HCT116 (cell line): ENCODE measurements around the gene LINGO4.

ENCODE experiments used
- ELF1 ChIP-seq: IDR thresholded peaks from 2 replicates; pipeline ENCODE4 v1.6.1; 2012; ENCODE audit warnings: low read depth, borderline replicate concordance
- EZH2 ChIP-seq: fragments of 200-600 bp; sonication (generic); IDR thresholded peaks from 2 replicates; pipeline ENCODE4 v1.6.1; 2017; ENCODE audit warnings: antibody characterized with exemption, mixed run types
- EZH2phosphoT487 ChIP-seq: fragments of 200-600 bp; IDR thresholded peaks from 2 replicates; pipeline ENCODE4 v1.6.1; 2018; ENCODE audit warnings: antibody characterized with exemption, borderline replicate concordance
- FOSL1 ChIP-seq: IDR thresholded peaks from 2 replicates; pipeline ENCODE4 v1.6.1; 2012; ENCODE audit warnings: low read depth
- JUND ChIP-seq: IDR thresholded peaks from 2 replicates; pipeline ENCODE4 v1.6.1; 2012
- POLR2A ChIP-seq: IDR thresholded peaks from 2 replicates; pipeline ENCODE4 v1.7.0; 2011; ENCODE audit warnings: borderline replicate concordance; ENCODE audit not compliant: insufficient read depth, insufficient read length; ENCODE audit errors: extremely low read depth
- POLR2AphosphoS5 ChIP-seq: IDR thresholded peaks from 2 replicates; pipeline ENCODE4 v1.6.1; 2011; ENCODE audit warnings: mild to moderate bottlenecking, low read depth, low read length, moderate library complexity
- SIN3A ChIP-seq: IDR thresholded peaks from 2 replicates; pipeline ENCODE4 v1.6.1; 2012; ENCODE audit warnings: low read depth
- SP1 ChIP-seq: IDR thresholded peaks from 2 replicates; pipeline ENCODE4 v1.6.1; 2012; ENCODE audit warnings: low read depth
- YY1 ChIP-seq: IDR thresholded peaks from 2 replicates; pipeline ENCODE4 v1.6.1; 2011; ENCODE audit warnings: low read length, low read depth, moderate library complexity, mild to moderate bottlenecking; ENCODE audit not compliant: insufficient replicate concordance; ENCODE audit errors: extremely low read depth
- ZNF274 ChIP-seq: fragments of 200-500 bp; sonication (Bioruptor generic); IDR thresholded peaks from 2 replicates; pipeline ENCODE4 v1.6.1; 2014; ENCODE audit warnings: mild to moderate bottlenecking, low read depth, low read length, inconsistent platforms
- TF ChIP-seq, protein P1 (sequence below): IDR thresholded peaks from 2 replicates; pipeline ENCODE4 v1.6.1; 2012
- TF ChIP-seq, protein P2 (sequence below), 3 experiments: fragments of 200-600 bp in 1 of 3; sonication (generic) in 1 of 3; IDR thresholded peaks in 2 of 3; conservative IDR thresholded peaks in 1 of 3; 2 replicates each; pipeline ENCODE4 v1.5.1; 2012 to 2017; ENCODE audit warnings: low read depth in 2 of 3, low read length in 2 of 3, antibody characterized with exemption in 1 of 3, borderline replicate concordance in 1 of 3, control low read depth in 1 of 3, mild to moderate bottlenecking in 1 of 3, mixed read lengths in 1 of 3, mixed run types in 1 of 3, moderate library complexity in 1 of 3; ENCODE audit not compliant: insufficient read depth in 1 of 3
- TF ChIP-seq, protein P3 (sequence below): IDR thresholded peaks from 2 replicates; pipeline ENCODE4 v1.6.1; 2012; ENCODE audit warnings: low read depth

DNA sequence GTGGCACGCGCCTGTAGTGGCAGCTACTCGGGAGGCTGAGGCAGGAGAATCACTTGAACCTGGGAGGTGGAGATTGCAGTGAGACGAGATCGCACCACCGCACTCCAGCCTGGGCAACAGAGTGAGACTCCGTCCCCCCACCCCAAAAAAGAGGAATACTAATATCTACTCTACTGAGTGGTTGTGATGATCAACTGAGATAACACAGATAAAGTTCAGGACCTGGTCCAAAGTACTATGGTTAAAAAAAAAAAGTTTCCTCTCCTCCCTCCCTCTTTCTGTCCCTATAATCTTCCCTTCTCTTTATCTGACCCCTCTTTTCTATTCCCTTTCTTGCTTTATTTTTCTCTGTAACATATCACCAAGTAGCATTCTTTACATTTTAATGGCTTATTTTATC lies 30.4 kb upstream of the LINGO4 start:
- TF ChIP-seq, protein P1, sequence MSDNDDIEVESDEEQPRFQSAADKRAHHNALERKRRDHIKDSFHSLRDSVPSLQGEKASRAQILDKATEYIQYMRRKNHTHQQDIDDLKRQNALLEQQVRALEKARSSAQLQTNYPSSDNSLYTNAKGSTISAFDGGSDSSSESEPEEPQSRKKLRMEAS = no peak
- TF ChIP-seq, protein P2, sequence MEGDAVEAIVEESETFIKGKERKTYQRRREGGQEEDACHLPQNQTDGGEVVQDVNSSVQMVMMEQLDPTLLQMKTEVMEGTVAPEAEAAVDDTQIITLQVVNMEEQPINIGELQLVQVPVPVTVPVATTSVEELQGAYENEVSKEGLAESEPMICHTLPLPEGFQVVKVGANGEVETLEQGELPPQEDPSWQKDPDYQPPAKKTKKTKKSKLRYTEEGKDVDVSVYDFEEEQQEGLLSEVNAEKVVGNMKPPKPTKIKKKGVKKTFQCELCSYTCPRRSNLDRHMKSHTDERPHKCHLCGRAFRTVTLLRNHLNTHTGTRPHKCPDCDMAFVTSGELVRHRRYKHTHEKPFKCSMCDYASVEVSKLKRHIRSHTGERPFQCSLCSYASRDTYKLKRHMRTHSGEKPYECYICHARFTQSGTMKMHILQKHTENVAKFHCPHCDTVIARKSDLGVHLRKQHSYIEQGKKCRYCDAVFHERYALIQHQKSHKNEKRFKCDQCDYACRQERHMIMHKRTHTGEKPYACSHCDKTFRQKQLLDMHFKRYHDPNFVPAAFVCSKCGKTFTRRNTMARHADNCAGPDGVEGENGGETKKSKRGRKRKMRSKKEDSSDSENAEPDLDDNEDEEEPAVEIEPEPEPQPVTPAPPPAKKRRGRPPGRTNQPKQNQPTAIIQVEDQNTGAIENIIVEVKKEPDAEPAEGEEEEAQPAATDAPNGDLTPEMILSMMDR (IDR thresholded peaks at IDR 0.05 in 2 of 3, conservative IDR thresholded peaks at IDR 0.05 in 1 of 3; ENCODE audit: borderline replicate concordance in 1 of 3, insufficient read depth in 1 of 3, low read depth in 2 of 3, low read length in 2 of 3) = no peak
- TF ChIP-seq EZH2 (no peak), SP1 (no peak), POLR2AphosphoS5 (no peak), POLR2A (no peak), FOSL1 (no peak), YY1 (no peak), ZNF274 (no peak), SIN3A (no peak), JUND (no peak), ELF1 (no peak), EZH2phosphoT487 (no peak)
- TF ChIP-seq, protein P3, sequence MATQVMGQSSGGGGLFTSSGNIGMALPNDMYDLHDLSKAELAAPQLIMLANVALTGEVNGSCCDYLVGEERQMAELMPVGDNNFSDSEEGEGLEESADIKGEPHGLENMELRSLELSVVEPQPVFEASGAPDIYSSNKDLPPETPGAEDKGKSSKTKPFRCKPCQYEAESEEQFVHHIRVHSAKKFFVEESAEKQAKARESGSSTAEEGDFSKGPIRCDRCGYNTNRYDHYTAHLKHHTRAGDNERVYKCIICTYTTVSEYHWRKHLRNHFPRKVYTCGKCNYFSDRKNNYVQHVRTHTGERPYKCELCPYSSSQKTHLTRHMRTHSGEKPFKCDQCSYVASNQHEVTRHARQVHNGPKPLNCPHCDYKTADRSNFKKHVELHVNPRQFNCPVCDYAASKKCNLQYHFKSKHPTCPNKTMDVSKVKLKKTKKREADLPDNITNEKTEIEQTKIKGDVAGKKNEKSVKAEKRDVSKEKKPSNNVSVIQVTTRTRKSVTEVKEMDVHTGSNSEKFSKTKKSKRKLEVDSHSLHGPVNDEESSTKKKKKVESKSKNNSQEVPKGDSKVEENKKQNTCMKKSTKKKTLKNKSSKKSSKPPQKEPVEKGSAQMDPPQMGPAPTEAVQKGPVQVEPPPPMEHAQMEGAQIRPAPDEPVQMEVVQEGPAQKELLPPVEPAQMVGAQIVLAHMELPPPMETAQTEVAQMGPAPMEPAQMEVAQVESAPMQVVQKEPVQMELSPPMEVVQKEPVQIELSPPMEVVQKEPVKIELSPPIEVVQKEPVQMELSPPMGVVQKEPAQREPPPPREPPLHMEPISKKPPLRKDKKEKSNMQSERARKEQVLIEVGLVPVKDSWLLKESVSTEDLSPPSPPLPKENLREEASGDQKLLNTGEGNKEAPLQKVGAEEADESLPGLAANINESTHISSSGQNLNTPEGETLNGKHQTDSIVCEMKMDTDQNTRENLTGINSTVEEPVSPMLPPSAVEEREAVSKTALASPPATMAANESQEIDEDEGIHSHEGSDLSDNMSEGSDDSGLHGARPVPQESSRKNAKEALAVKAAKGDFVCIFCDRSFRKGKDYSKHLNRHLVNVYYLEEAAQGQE = no peak
